ENCODE data around the gene EIF1AX.
"Not testable (repeated sequence)": the region's sequence is repeated elsewhere in the genome, so short reads cannot be mapped to it uniquely, and the experiment has no call there.

EIF1AX gene, protein sequence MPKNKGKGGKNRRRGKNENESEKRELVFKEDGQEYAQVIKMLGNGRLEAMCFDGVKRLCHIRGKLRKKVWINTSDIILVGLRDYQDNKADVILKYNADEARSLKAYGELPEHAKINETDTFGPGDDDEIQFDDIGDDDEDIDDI

DNA sequence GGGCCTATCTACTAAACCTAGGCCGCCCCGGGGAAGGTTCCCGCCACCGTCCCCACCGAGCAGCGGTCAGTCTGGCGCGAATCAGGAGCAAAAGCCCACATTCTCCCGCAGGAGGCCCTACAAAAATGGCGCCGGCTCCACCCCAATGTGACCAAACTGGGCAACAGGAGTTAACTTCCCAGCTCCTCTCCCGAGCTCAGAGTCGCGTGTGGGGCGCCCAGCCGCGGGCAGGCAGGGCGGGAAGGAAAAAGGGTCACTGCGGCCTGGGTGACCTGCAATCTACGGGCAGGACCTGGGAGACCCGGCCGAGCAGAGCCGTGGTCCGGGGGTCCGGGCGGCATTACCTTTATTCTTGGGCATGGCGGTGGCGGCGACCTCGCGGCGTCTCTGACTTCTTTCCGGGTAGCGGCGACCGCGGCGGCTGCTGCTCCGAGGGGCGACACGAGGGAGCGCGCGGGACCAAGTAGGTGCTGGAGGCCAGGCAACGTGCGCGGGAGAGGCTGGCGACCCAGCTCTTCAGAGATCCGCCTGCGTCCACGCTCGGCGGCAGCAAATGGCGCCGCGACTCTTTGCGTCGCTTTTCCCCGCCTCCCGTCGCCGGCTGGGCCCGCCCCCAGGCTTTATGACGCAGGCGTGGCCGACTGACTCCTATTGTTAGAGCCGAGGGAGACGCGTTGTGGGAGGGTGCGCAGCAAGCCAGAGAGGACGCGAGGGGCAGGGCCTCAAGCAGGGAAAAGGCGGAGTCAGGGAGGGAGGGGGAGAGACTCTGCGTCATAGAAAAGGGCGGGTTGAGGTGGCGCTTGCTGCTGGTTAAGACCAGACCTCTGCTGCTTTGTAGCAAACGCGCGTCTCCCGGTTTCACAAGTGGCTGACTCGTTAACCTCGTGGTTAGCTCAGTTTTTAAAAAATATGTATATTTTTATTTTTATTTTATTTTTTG, at the start of gene EIF1AX:
TSS of gene EIF1AX (minus strand) at position 558 of the 940 bp plus-strand sequence. CDS start at position 360, 198 bp downstream.
- DNase-seq (ENCODE audit: low spot score), result peak; percentile 92

DNA sequence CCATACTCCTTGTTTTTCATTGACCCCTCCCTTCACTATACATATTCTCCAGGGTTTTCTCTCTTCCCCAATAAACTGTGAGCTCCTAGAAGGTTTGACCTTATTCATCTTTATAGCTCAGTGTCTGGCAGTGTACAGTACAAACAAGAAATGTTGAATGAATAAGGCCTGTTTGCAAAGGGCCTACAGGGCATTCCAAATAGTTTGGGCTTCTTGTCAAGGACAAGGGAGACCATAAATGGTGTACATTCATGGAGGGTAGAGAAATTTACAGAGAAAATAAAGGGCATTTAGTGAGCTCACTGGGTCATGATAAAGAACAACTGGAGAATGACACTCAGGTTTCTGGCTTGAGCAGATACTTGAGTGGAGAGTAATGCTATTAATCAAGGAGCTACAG, 47.5 kb upstream of the EIF1AX start:
- DNase-seq (ENCODE audit: low spot score), result no peak

DNA sequence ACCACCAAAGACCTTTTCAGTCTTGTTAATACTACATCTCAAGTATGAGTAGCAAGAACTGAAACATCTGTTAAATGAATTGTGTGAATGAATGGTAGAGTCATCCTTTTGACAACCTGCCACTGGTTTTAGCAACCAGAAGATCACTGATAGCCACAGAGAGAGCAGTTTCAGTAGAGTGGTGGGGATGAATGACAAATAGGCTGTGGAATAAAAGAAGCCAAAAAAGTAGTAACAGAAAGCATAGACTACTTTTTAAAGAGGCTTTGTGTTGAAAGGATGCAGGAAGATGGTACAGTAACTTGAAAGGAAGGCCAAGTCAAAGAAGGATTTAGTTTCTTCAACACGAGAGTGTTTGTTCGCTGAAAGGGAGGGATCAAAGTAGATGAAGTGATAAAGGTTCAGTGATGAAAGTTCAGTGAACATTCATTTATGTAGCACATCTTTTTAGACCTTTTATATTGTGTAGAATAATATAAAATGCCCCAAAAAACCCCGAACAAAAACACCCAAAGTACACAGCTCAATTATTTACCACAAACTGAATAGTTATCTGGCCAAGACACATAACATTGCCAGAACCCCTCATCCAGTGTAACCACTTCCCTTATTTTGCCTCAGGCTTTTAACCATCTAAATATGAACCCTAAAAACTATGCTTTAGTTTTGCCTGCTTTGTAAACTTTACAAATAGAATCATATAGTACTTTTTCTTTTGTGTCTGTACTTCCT, 40.1 kb upstream of the EIF1AX start:
- no peak for DNase-seq (ENCODE audit: low spot score)

DNA sequence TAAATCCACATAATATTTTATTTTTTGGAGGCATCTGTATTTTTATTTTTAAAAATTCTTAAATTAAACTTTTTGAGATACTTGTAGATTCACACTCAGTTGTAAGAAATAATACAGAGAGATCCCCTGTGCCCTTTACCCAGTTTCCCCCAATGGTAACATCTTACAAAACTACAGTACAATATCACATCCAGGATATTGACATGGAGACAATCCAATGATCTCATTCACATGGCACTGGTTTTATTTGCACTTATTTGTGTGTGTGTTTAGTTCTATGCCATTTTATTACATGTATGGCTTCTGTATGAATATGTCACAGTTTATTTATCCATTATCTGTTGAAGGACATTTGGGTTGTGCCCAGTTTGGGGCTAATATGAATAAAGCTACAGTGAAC, 35.5 kb upstream of the EIF1AX start:
- DNase-seq (ENCODE audit: low spot score), result no peak

DNA sequence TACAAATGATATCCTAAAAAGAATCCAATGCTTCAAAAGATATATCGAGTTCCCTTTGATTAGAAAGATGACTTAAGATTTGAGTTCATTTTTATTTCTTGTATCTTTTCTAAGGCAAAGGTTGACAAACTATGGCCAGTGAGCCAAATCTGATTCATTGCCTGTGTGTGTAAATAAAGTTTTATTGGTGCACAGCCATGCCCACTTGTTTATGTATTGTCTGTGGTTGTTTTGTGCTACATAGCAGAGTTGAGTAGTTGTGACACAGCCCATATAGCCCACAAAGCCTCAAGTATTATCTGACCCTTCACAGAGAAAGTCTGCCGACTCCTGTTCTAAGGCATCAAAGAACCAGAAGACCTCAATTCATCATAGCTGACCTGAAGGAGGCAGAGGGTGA, 32.2 kb upstream of the EIF1AX start:
- no peak for DNase-seq (ENCODE audit: low spot score)

DNA sequence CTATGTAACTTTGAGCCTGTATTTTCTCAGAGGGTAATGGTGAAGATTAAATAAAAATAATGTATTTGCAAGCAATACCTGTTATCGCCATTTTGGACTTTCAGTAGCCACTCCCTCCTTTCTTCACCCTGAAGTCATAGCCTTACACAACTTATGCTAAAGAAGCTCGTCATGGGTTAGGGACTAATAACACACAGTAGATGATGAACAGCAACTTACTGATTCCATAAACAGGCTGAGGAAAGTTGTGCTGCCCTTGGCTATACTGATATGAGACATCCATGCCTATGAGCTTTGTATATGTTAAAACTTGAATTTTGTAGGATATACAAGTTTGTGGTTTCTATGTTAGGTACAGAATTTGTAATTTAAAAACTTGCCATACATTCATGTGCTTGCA, 31.7 kb upstream of the EIF1AX start:
- DNase-seq (ENCODE audit: low spot score), result no peak

DNA sequence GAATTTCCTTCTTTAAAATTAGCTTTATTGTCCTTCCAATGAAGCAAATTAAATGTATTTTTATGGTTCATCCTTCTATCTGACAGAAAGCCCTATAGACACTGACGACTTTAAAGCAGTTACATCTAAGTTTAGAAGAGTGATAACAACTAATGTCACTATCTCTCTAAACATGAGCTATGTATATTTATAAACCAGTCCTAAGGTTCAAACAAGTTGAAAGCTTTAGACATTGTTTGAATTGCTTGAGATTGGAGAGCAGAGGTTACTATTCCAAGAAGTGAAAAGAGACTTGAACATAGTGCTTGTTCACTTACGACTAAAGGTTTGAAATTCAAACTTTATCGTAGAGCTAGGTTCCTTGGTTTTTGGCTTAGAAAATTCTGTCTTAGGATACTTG, 30.2 kb upstream of the EIF1AX start:
- no peak for DNase-seq (ENCODE audit: low spot score)

DNA sequence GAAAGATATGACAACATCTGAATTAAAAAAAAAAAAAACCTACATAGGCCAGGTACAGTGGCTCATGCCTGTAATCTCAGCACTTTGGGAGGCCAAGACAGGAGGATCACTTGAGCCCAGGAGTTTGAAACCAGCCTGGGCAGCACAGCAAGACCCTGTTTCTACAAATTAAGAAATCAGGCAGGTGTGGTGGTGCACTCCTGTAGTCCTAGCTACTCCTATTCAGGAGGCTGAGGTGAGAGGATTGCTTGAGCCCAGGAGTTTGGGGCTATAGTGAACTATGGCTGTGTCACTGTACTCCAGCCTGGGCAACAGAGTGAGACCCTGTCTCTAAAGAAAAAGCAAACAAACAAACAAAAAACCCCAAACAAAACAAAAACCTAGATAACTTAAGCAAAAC, 20.9 kb upstream of the EIF1AX start:
- not testable (repeated sequence) for DNase-seq (ENCODE audit: low spot score)

DNA sequence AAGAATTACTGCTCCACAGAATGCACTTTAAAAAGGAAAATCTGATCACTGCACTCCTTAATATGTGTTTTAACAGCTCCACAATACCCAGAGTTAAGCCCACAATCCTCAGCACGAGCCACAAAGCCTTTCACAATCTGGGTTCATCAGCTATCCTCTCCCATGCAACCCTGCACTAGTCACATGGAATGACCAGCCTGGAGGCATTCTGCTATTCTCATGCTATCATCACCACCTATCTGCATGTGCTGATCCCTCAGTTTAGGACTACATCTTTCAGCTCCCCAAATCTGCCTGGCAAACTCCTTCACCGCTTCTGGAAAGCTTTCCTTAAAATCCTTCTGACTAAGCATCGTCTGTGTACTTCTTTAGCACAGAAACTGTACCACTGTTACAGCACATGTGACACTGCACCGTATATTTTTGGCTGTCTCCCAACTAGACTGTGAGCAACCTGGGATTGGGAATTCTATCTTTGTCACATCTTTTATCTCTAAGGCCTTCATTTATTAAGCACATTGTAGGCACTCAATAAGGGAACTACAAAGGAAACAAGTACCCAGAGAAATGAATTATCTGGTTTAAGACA, 18.3 kb upstream of the EIF1AX start:
- DNase-seq (ENCODE audit: low spot score), result no peak

DNA sequence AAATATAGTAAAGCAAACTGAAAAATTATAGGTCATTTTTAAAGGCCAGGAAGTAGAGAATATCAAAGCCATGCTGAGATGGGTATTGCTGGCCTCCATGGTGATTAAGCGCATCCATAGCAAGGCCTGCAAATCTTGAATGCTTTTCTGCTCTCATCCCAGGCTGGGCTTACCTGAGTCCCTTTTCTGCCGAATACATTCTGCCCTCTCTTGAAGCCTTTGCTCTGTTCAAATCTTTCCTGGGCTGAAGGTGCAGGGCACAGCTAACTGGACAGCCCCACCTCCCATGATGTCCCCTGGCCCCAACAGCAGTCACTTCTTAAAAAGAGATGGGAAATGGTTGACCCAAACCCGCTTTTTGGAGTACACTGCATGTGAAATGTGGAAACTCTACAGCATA, 10.1 kb upstream of the EIF1AX start:
- DNase-seq (ENCODE audit: low spot score), result no peak

DNA sequence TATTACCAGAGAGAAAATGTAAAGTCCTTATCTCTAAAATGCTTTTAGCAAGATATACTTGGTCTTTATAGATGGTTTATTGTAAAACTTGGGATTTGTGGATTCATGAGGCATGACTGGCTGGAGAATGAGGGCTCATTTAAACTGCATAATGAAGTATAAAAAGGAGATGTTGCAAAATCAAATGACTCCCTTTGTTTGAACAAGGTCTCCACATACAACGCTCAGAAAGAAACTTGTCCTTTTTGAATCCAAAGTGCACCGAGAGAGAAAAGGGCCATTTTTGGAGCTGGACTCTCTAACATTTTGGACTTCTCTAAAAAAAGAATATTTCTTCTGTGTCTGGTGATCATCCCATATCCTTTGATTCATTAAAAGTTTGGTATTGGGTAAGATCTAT, 7.7 kb upstream of the EIF1AX start:
- DNase-seq (ENCODE audit: low spot score), result no peak

DNA sequence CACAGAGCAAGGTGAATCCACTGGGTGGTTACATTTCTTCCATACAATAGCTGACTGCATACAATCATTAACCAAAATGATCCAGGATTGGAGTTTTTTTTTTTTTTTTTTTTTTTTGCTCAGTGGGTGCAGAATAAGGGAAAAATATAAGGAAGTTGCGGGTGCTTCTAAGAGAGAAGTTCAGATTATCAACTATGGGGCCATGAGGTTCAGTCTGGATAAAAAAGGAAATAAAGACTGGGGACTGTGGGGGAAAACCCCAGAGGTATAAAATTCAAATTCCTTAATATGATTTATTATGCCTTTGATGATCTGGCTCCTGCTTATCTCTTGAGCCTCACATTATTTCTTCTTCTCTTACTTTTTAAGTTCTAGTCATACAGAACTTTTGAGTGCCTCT, 5.9 kb upstream of the EIF1AX start:
- DNase-seq (ENCODE audit: low spot score), result no peak

DNA sequence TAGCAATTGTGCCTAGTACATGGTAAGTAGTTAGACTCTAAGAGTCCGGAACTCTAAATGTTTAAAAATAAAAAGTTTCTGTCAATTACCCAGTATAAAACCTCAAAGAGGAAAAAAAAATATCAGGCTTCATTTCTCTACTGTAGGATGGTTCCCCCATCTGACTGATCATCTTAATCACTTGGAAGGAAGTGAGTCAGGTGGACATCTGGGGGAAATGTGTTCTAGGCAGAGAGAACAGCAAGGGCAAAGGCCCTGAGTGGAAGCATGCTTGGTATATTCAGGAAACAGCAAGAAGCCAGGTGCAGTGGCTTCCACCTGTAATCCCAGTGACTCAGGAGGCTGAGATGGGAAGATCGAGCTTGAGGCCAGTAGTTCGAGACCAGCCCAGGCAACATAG, 2.9 kb upstream of the EIF1AX start:
- peak; percentile 8 for DNase-seq (ENCODE audit: low spot score)

DNA sequence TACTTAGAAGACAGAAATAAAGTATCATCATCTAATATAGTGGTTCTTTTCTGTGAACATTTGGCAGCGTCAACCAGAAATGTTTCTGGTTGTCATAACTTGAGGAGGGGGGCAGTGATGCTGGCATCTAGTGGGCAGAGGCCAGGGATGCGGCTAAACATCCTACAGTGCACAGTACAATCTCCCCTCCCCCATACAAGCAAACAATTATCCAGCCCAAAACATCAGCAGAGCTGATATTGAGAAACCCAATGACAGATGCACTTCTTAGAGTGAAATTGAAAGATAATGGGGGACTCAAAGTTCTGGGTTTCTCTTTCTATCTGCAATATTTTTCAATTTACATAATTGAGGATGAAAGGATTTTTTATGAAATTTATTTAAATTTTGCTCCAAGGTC, 1.9 kb upstream of the EIF1AX start:
- no peak for DNase-seq (ENCODE audit: low spot score)

DNA sequence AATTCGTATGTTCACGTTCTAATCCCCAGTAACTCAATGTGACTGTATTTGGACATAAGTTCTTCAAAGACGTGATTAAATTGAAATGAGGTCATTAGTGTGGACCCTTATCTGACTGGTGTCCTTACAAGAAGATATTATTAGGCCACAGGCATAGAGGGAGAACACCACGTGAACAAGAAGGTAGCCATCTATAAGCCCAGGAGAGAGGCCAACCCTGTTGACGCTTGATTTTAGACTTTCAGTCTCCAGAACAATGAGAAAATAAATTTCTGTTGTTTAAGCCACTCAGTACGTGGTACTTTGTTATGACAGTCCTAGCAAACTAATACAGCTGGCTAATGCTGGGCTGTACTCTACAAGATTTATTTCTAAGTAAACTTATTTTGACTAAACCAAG, 1.5 kb upstream of the EIF1AX start:
- DNase-seq (ENCODE audit: low spot score), result no peak

DNA sequence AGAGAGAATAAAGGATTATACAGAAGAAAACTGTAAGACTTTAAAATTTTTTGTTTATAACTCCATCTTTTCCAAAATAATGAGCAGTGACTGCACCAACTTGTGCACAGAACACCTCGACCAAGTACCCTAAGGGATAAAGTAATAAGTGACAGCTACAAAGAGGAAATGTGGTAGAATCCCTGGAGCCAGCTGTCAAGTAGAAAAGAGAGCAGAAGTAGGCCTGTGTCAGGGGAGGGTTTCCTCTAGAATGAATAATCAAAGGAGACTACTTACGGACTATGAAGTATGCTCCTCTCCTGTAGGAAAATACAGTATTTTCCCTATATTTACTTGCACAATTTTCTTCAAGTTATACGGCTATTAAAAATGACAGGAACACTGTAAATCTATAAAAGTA, 1.2 kb downstream of the EIF1AX start:
- DNase-seq (ENCODE audit: low spot score), result no peak

DNA sequence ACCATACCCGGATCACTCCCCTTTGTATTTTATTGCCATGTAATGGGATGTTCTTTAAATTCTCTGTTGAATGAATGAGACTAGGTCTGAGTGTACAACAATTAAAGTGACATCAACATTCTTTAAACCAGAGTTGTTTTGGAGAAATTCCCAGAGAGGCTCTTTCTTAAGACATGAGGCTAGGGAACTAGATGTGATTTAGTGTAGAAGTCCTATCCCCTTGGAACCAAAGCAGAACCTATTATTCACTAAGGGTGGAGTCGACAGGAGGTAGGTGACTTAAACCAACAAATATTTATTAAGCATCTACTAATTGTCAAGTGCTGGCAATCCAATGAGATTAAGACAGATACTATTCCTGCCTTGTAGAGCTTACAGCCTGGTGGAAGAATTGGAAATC, 1.7 kb downstream of the EIF1AX start:
- DNase-seq (ENCODE audit: low spot score), result no peak

DNA sequence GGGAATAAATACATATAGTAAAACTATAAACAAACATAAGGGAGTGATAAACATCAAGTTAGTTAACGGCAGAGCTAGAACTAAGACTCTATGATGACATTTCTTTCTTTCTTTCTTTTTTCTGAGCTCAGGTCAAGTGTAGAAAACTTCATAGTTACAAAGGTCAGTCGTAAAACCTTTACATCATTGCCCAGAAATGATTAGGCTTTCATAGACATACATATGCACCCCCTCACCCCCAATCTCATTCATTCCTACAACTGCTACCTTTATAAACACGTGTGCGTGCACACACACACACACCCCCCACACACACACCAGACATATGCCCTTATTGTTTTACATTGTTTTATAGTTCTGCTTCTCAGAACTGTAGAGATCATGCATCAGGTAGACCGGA, 5.7 kb downstream of the EIF1AX start:
- no peak for DNase-seq (ENCODE audit: low spot score)

DNA sequence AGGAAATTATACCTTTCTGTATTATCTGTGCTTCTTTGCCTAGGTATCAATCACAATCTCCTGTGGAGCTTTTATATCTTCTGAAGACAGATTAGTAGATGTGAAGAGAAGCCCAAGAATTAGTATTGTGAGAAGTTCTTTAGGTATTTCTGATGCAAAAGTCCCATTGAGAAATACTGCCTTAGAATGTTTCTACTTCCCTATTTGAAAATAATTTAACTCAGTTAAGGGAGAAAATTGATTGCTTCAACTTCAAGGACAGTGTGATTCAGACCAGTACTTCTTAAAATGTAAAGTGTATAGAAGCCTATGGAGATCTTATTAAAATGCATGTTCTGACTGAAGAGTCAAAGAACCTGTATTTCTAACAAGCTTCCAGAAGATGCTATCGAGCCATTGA, 9.0 kb downstream of the EIF1AX start:
- no peak for DNase-seq (ENCODE audit: low spot score)

DNA sequence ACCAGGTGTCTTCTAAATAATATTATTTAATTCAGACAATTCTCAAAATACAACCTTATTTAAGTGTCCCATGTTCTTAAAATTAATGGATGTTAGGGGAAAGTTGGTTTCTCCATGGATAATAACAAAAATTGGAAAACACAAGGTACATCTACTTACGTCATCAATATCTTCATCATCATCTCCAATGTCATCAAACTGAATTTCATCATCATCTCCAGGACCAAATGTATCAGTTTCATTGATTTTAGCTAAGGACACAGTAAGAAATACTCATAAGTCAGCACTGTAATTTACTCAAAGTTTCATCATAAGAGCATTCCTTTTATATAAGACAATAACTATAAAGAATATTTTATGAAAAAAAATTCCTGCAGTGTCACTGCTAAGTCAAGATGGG, 11.3 kb downstream of the EIF1AX start:
- DNase-seq (ENCODE audit: low spot score), result no peak

DNA sequence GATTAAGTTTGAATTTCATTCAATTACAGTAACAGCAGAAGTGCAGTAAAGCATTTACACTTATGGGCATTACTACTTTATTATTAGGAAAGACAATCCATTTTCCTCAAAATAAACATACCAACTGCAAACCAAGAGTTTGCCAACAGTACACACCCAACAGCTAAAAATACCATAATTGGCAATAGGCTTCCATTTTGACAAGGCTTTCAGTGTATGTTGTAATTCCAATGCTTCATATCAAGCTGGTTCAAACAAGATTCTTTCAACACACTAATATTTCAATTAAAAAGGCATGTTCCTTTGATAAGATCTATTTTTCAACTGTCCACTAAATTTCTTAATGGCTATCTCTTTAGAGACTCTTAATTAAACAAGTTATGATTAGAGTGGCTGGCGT, 12.1 kb downstream of the EIF1AX start:
- DNase-seq (ENCODE audit: low spot score), result no peak

DNA sequence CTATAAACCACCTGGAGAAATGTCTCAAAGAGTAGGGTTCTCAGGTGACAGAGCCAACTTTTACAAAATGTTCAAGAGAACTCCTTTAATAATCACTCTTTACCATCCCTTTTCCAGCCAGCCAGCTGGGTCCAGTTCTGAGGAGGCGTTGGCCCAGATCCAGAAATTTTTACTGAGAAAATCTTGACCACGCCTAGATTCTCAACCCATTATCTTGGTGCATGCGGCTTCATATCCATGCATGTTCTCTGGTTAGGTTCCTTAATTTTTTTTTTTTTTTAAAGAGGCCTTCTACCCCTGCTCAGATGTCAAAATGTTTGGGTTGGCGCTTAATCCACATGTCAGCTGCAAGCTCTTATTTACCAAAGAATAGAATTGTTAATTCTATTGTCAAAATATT, 13.0 kb downstream of the EIF1AX start:
- DNase-seq (ENCODE audit: low spot score), result no peak

DNA sequence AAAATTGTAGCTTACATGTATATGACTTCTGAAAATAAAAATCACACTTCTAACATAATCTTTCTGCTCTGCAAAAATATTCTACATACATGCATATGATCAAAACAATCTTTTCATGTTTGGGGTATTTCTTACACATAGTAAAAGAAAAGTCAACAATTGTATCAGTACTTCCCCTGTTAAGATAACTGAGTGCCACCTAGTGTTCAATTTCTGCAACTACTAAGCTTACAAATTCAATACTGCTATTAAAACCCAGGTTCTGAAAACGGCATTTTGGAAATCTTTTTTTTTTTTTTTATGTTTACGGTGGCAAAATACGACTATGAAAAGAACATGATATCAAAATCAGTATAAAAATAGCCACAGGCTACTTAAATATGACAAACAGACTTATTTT, 14.2 kb downstream of the EIF1AX start:
- DNase-seq (ENCODE audit: low spot score), result not testable (repeated sequence)
